ENCODE results near the gene SDK1.

SDK1 gene

GRCh38 chr7:3404501-3404900 lies 103.4 kb downstream of the SDK1 start:
- DNase-seq (ENCODE audit: low read depth in 2 of 2, low spot score in 1 of 2), result no peak

GRCh38 chr7:3408814-3409595 lies 108.0 kb downstream of the SDK1 start:
- DNase-seq (ENCODE audit: low read depth in 2 of 2, low spot score in 1 of 2), result no peak

GRCh38 chr7:3412871-3413270 lies 111.8 kb downstream of the SDK1 start:
- no peak for DNase-seq (ENCODE audit: low read depth in 2 of 2, low spot score in 1 of 2)

GRCh38 chr7:3415861-3416312 lies 114.8 kb downstream of the SDK1 start:
- DNase-seq (ENCODE audit: low read depth in 2 of 2, low spot score in 1 of 2), result no peak

GRCh38 chr7:3416453-3416852 lies 115.4 kb downstream of the SDK1 start:
- DNase-seq (ENCODE audit: low read depth in 2 of 2, low spot score in 1 of 2), result no peak

- DNase-seq (ENCODE audit: low read depth in 2 of 2, low spot score in 1 of 2), result no peak
Observed at GRCh38 chr7:3425087-3425486, 124.0 kb downstream of the SDK1 start.

- DNase-seq (ENCODE audit: low read depth in 2 of 2, low spot score in 1 of 2), result no peak
Observed at GRCh38 chr7:3426064-3426463, 125.0 kb downstream of the SDK1 start.

GRCh38 chr7:3427957-3428356 lies 126.9 kb downstream of the SDK1 start:
- no peak for DNase-seq (ENCODE audit: low read depth in 2 of 2, low spot score in 1 of 2)

- DNase-seq (ENCODE audit: low read depth in 2 of 2, low spot score in 1 of 2), result no peak
Observed at GRCh38 chr7:3429981-3430380, 128.9 kb downstream of the SDK1 start.

GRCh38 chr7:3430588-3430987 lies 129.5 kb downstream of the SDK1 start:
- DNase-seq (ENCODE audit: low read depth in 2 of 2, low spot score in 1 of 2), result no peak

- no peak for DNase-seq (ENCODE audit: low read depth in 2 of 2, low spot score in 1 of 2)
Observed at GRCh38 chr7:3431306-3431705, 130.3 kb downstream of the SDK1 start.

- DNase-seq (ENCODE audit: low read depth in 2 of 2, low spot score in 1 of 2), result no peak
Observed at GRCh38 chr7:3432911-3433310, 131.9 kb downstream of the SDK1 start.

- DNase-seq (ENCODE audit: low read depth in 2 of 2, low spot score in 1 of 2), result no peak
Observed at GRCh38 chr7:3434611-3435010, 133.6 kb downstream of the SDK1 start.

- DNase-seq (ENCODE audit: low read depth in 2 of 2, low spot score in 1 of 2), result no peak
Observed at GRCh38 chr7:3436112-3436511, 135.1 kb downstream of the SDK1 start.

- no peak for DNase-seq (ENCODE audit: low read depth in 2 of 2, low spot score in 1 of 2)
Observed at GRCh38 chr7:3436746-3437145, 135.7 kb downstream of the SDK1 start.

- no peak for DNase-seq (ENCODE audit: low read depth in 2 of 2, low spot score in 1 of 2)
Observed at GRCh38 chr7:3437467-3437866, 136.4 kb downstream of the SDK1 start.

GRCh38 chr7:3438352-3438751 lies 137.3 kb downstream of the SDK1 start:
- no peak for DNase-seq (ENCODE audit: low read depth in 2 of 2, low spot score in 1 of 2)

- DNase-seq (ENCODE audit: low read depth in 2 of 2, low spot score in 1 of 2), result no peak
Observed at GRCh38 chr7:3439333-3440030, 138.4 kb downstream of the SDK1 start.

GRCh38 chr7:3440509-3440908 lies 139.5 kb downstream of the SDK1 start:
- DNase-seq (ENCODE audit: low read depth in 2 of 2, low spot score in 1 of 2), result no peak

- no peak for DNase-seq (ENCODE audit: low read depth in 2 of 2, low spot score in 1 of 2)
Observed at GRCh38 chr7:3443716-3444115, 142.7 kb downstream of the SDK1 start.

GRCh38 chr7:3446786-3447185 lies 145.7 kb downstream of the SDK1 start:
- DNase-seq (ENCODE audit: low read depth in 2 of 2, low spot score in 1 of 2), result no peak

GRCh38 chr7:3451701-3452100 lies 150.6 kb downstream of the SDK1 start:
- no peak for DNase-seq (ENCODE audit: low read depth in 2 of 2, low spot score in 1 of 2)

- no peak for DNase-seq (ENCODE audit: low read depth in 2 of 2, low spot score in 1 of 2)
Observed at GRCh38 chr7:3453398-3453797, 152.3 kb downstream of the SDK1 start.

Data from stimulated activated CD8-positive, alpha-beta memory T cell treated with anti-CD3 and anti-CD28 coated beads, Interleukin-4, amount 100 ng/mL, for 1 hour (primary cell).